SHP77 (cell line): ENCODE data around the gene ALX3.
"Not testable (repeated sequence)": the region's sequence is repeated elsewhere in the genome, so short reads cannot be mapped to it uniquely, and the experiment has no call there.

Experiments used
- DNase-seq, 2 experiments: peaks; one replicate each; lab custom pipeline; 2025; lab: John Stamatoyannopoulos, UW

The ALX3 gene

DNA sequence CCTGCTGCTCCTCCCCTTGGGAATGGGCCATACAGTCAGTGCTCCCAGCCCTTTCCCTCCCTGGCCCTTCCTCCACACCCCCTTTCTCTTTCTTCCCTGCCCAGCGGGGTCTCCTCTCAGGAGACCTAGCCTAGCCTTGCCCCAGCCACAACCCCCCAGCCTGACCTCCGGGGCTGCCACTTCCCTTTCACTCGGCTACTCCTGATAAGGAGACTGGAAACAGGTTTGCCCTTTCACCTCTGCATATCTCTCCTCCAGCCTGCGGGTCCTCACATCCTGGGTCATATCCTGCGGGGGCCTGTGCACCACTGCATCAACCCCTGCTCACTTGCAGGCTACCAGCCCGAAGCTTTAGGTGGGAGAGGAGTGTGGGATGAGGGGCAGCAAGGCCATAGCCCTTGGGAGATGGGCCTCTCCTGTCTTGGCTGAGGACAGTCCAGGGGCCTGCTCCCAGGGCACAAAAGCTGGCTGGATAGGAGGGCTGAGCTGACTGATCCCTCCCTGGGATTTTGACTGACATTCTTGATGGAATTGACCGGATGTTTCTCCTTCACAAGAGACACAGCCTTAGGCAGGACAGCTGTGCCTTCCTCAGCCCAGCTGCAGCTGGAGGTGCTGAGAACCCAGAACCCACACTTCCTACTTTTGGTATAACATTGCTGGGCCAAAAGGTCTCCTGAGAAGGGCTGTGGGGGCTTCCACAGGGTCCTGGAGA is 19.2 kb upstream of the ALX3 start:
- no peak for DNase-seq

DNA sequence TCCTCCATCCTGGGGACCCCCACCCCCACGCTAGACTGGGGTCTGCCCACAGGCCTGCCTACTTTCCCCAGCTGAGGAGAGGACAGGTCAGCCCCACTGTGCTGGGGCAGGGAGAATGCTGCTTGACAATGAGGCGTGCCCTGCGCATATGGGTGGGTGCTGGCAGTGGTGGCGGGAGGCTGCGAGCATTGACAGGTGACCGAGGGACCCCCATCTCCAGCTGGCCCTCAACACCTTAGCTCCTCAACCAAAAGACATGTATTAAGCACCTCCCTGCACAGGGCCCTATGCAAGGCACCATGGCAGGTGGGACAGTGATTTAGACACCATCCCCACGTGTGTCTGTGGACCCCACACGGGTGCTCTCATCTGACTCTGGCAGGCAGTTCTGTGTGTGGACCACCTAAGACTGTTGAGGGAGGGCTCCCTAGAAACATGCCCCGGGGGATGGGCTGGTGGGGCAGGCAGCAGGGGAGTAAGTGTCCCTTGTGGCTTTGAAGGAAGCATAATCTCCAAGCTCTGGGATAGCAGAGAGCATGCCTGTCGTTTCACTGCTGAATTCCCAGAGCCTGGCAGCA is 18.4 kb upstream of the ALX3 start:
- no peak for DNase-seq

DNA sequence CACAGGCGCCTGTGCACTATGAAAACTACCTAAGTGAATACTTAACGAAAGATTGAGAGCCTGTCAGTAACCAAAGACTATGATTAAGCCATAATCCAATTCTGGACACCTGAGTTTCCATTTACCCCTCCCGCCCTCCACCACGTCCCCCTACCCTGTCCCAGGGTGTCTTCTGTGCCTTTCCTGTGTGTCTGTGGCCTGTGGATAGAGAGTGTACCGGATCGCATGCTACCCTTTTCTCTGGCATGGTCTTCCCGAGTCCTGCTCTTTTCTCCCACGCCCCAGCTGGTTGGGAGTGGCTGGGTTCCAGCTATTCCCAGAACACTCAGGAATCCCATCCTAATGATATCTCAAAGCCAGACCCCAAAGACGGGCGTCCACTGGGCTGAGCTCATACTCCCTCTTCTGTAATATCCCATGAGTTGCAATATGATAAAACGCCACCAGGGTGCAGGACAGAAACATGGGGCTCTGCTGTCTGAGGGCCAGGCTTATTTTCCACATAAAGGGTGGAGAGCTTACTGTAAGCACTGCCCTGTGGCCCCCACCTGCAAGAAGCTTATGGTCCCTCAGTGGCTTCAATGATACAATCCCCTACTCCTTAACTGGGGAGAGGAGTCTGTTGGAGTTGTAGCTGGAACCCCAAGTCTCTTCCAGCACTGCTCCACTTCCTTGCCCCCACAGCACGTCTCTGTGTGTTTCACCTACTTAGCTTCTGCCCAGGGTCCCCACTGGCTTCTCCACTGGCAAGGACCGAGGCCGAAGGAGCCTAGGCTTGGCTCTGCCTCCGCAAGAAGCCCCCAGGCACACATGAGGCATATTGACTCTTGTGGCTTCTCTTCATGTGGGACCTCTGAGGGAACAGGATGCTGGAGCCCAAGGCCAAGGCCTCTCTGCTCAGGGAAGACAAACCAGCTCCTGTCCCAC is 17.6 kb upstream of the ALX3 start:
- peak; percentile 39 to 46 for DNase-seq

DNA sequence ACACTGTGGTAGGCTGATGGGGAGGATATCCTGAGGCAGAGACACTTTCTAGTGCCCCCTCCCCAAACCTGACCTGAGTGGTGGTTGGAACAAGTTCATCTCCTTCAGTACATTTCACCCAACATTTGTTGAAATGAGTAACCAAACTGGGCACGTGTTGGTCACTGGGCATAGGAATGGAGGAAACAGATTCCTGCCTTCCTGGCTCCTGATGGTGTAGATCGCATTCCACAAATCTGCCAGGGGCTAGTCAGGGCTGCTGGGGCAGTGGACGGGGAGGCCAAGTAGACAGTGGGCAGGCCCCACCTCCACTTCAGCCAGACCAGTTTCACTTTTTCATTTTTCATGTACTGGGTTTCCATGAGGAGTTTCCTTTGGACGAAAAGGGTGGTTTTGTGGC is 16.5 kb upstream of the ALX3 start:
- no peak for DNase-seq

DNA sequence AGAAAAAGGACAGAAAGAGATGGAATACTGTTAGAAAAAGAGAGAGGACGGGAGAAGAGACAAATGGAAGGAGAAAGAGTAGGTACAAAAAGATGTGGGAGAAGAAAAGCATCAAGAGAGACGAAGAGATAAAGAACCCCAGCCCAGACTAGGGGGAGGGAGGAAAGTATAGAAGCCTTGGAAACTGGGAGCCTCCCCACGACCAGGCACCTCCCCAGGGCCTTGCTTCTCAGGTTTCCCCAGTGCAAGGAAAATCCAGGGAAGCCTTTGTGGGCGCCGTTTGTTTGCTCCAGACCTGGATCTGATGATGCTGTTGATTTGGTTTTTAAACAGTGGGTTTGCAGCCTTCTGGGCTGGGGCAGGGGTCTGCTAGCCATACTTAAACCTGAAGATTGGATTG is 15.2 kb upstream of the ALX3 start:
- no peak for DNase-seq

DNA sequence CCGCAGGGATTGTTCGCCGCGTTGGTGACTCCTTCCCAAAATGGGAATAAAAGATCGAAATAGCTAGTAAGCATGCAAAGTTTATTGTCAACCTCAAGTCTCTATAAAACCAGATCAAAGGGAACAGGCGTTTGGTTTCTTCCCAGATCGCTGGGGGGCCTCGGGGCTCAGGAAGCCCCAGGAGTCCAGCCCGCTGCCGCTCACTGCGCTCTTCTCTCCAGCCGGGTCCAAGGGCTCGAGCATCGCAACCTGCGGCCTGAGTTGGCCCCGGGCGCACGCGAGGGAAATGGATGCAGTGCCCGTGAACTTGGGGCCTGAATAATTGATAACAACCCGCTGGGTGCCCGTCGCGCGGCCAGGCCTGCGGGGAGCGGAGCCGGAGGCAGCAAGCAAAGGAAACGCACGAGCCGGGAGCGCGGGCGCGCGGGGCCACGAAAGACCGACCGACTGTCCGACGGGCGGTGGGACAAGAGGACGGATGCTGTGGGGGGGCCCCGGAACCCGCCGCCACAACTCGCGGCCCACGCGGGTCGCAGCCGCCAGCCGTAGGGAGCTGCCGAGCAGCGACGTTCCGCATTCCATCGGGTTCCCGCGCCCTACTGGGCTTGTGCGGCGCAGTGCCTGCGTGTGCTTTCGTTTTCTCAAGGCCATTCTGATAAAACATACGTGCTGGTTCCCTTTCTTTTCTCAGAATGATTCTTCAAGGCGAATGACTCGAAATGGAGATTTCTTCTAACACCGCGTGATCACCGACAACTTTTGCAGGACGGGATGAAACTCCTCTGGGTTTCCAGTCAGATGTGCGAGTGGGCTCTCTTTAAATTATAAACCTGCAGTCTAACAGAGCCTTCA is 14.0 kb upstream of the ALX3 start:
- no peak for DNase-seq

DNA sequence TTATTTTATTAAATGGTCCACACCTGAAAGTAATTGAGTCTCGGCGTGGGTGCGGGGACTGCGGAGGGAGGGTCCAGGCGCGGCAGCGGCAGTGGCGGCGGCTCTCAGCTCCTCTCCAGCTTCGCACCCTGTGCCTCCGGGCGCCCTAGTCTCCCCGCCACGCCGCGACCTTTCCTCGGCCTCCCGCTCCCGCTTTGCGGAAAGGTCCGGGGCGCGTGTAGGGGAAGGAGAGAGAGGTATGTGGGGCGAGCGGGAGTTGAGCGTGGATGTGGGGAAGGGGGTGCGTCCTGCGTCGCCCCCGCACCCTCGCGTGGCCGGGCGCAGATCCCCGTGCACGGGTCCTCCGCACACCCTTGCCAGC is 13.4 kb upstream of the ALX3 start:
- no peak for DNase-seq

DNA sequence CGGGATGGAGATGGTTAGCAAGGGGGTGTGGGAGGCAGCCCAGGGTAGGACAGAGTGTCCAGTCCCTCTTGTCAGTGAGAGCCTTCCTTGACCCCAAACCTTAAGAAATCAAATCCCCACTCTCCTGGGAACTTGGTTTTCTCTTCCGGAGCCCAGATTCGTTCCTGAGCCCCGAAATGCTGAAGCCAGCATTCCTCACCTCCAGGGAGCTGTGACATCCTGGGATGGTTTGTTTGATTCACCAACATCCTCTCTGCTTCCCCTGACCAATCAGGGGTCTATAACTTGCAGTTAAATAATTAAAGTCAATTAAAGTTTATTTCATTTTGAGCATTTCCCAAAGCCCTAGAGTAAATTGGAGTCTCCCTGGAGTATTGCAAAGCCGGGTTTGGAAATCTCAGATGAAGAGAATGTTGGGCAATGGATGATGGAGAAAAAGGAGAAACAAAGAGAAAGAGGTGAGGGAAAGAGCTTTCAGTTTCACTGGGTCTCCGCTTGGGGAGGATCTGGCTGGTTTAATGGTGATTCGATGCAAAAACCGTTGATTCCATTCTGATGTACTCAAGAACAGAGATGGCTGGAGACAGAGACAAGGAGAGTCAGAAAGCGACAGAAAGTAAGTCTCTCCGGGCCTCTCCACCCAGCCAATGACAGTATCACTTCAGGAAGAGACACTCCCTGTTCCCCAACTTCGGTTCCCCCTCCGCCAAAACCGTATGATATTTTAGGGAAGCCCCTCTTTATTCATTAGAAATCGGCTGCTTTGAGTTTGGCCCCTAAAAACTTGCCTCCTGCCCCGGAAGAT is 12.8 kb upstream of the ALX3 start:
- no peak for DNase-seq

DNA sequence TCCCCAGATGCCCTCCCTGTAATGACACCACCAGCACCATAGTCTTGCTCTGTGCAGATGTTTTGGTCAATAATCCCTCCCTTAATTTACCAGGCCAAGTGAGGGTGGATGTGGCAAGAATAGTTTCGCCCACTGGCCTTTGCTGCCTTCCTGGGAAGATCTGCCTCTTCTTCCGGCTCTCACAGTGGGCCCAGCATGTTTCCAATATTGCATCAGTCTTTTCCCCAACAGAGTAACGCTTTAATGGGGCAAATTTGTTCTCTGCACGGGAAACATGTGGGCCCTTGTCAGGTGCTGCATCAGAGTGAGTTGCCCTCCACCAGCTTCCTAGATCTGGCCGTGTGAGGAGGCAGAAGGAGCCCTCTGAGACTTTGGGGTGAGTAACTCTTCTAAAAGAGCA is 12.0 kb upstream of the ALX3 start:
- DNase-seq: no peak

DNA sequence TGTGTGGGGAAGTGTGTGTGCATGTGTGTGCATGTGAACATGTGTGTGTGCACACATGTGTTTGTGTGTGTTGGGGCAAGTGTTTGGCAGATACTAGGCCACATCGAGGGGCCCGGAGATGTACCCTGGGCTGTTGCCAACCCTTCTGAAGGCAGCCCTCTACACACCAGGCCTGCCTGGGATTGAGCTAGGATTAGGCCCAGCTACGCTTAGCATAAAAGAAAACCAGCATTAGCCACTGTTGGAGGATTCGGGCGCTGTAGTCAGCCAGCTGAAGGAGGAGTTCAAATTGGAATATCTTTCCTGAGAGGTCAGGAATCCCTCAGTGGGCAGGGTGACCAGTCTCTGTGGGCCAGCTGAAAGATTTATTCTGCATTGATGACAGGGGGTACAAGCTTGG is 10.6 kb upstream of the ALX3 start:
- DNase-seq: no peak

DNA sequence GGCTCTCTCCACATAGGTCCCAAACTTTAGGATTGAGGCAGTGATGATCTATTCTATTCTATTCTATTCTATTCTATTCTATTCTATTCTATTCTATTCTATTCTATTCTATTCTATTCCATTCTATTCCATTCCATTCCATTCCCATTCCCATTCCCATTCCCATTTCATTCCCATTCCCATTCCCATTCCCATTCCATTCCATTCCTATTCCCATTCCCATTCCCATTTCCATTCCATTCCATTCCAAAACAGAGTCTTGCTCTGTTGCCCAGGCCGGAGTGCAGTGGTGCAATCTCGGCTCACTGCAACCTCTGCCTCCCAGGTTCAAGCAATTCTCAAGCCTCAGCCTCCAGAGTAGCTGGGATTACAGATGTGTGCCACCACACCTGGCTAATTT is 9.5 kb upstream of the ALX3 start:
- DNase-seq: not testable (repeated sequence)

DNA sequence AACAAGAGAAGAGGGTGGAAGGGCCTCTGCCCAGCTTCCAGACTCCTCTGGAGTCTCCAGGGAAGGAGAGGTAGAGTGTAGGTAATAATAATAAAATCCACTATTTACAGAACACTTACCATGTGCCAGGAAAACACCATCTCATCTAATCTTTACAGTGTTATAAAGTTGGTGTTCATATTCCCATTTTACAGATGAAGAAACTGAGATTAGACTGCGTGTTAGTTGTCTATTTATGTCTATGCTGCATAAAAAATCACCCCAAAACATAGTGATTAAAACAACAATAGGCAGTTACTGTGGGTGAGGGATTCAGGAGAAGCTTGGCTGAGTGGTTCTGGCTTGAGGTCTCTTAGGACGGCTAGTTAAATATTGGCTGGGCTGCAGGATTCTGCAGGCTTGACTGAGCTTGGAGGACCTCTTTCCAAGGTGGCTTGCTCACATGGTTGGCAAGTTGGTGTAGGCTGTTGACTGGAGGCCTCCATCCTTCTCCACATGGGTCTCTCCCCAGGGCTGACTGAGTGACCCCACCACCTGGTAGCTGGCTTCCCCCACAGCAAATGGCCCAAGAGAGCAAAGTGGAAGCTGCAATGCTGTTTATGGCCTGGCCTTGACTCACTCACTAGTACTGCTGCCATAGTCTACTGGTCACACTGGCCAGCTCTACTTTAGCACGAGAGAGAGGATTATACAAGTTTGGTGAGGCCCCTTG is 6.5 kb upstream of the ALX3 start:
- no peak for DNase-seq

DNA sequence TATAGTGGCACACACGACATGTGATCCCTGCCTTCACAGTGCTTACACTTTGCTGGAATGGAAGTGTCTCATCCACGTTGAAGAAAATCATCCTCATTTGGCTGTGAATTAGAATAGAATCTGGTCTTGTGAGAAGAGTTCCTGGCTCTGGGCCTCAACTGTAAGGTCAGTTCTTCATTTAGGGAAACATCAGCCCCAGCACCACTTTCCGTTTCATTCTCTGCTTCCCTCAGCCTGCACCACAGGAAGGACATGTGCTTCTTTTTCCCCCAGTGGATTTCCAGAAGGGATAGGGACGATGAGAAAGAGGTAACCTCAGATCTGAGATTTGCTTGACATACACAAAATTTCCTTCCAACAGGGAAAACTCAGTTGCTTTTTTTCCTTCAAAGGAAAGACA is 3.7 kb upstream of the ALX3 start:
- DNase-seq: no peak

DNA sequence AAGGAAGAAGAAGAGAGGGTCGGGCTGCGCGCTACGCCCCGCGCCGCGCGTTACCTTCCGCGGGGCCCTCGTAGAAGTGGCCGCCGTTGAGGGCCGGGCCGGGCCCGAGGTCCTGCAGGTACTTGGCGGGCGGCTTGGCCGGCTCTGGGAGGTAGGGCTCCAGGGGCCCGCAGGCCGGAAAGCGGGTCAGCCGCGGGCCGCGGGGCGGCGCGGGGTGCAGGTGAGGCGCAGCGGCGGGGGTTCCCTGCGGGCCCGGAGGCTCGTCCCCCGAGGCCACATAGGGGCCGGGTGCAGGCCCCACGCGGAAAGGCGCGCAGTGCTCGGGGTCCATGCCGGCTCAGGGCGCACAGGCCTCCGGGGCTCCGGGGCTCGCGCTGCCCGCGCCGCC is 196 bp downstream of the ALX3 start:
- no peak for DNase-seq

DNA sequence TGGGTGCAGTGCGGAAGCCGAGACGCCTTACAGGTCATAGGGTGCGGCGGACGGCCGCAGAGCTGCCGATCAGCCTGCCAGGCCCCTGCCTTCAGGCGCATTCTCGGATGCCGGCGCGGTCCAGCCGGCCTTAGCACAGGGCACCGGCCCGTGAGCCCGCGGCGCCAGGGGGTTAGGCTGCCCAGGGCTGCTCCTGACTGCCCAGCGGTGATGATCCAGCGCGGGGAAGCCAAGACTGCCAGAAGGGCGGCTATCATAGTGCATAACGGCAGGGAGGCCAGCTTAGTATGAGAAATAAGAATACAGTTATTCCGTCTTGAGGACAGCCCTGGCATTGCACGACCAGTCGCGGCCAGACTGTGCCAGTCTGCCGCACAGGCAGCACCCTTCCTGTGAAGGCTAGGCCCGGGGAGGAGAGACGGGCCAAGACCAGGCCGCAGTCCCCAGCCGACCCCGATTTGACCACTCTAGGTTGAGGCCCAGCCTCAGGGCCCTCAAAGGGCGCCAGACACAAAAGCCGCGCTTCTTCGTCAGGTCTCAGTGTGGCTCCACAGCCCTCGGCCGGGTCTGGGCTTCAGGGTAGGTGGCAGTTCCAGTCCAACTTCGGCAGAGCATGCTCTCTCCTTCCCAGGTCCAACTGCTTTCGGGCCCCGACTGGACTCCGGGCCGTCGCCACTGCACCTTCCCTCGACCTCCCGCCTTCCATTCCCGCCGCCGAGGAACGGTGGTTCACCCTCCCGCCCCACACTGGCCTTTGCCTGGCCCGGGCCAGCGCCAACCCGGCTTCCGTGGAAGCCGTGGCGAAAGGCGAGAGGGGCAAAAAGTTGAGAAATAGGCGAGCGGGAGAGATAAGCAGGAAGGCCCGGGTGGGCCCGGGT is 829 bp downstream of the ALX3 start:
- DNase-seq: no peak

DNA sequence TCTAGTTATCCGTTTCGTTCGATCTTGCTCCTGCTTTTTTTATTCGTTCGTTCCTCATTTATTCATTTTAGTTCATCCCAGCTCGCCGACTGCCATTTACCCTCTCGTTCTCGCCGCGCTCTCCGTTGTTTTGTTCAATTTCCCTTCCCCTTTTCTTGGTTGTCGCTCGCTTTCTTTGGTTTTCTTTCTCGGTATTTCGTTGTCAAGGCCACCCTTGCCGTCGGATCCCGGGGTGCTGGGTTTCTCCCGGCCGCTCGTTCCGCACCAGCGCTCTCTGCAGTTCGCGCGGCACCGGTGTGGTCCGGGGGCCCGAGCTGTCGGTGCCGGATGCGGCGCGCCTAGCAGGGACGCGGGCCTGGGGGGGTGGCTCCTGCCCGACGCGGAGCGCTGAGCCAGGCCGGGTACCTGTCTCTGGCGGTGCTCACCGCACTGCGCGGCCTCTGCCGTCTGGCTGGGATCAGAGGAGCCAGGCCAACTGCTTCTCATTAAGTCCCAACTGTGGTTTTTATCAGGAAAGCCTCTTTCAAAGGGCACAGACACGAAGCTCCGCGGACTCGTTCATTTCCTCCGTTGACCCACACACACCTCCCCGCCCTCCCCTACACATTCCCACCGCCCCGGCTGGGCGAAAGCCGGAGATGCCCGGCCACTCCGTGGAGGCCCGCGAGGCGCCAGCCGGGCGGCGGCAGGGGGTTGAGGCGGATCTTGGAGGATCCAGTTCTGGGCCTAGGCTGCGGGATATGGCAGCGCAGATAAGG is 1.6 kb downstream of the ALX3 start:
- DNase-seq: no peak

DNA sequence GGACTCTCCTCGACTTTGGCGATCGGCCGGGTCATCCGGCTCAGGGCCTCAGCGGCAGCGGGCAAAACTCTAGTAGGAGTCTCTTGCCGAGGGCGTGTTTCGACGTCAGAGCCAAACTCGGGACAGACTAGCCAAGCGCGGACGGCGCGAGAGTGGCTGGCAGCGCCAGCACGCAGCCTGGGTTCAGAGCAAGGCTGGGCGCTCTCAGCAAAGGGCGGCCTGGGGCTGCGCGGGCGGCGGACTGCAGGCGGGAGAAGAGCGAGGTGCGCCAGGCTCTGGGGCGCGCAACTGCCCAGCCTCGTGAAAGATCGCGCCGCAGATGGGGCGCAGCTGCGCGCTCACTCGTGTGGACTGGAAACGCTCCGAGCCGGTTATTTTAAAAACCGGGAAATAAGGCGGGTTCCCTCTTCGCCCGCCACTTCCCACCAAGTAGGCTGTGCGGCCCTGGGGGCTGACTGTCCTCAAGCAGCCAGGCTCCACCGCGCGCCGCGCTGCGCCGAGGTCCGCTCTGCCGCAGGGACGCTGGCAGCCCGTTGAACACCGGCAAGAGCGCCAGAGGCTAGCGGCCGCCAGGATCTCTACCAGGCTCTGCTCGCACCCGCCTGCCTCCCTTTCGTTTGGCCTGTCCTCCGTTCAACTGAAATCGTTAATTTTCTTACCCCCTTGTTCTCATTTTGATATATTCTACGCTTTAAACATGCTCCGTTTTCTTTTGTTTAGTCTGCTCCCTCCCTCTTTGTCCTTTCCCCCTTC is 2.4 kb downstream of the ALX3 start:
- DNase-seq: no peak

DNA sequence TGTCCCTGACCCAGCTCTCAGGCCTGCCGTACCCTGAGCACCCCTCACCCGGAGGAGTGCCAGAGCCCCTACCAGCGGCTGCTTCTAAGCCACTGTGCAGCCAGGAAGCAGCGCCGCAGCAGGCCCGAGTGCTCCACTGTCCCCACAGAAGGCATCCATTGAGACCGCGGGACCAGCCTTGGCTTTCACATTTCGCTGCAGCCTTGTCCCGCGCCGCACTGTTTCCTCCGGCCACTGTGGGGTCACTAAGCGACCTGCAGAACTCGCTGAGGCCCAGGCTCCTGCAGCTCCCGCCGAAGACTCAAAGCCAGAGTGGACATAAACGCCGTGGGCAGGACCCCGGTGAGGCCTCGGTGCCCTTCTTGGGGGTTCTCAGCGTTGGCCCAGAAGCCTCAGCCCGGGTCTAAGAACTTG is 3.0 kb downstream of the ALX3 start:
- DNase-seq: no peak
